GM12872 (cell line): Measurements from ENCODE around the gene ZFPM1.

Experiments used
- CTCF ChIP-seq: IDR thresholded peaks from 3 replicates; pipeline ENCODE4 v1.5.1; 2011; ENCODE audit warnings: low read depth, mild to moderate bottlenecking, low read length, moderate library complexity; ENCODE audit not compliant: insufficient read depth

Gene ZFPM1

GRCh38 chr16:88486398-88487123 is 33.5 kb downstream of the ZFPM1 start:
- TF ChIP-seq CTCF = no peak

- no peak for TF ChIP-seq CTCF
Observed at GRCh38 chr16:88487124-88487432, 34.0 kb downstream of the ZFPM1 start.

GRCh38 chr16:88487920-88488851 is 35.1 kb downstream of the ZFPM1 start:
- no peak for TF ChIP-seq CTCF

- no peak for TF ChIP-seq CTCF
Observed at GRCh38 chr16:88489163-88489741, 36.2 kb downstream of the ZFPM1 start.

- TF ChIP-seq CTCF = no peak
Observed at GRCh38 chr16:88491001-88491559, 38.0 kb downstream of the ZFPM1 start.

GRCh38 chr16:88491560-88492310 is 38.7 kb downstream of the ZFPM1 start:
- no peak for TF ChIP-seq CTCF
